HCT116 (cell line): ENCODE results near the gene SUSD6.
A peak's percentile ranks its signal among the peaks of the same experiment; 100 is the strongest.

ENCODE experiments used
- CBX3 ChIP-seq: IDR thresholded peaks from 2 replicates; pipeline ENCODE4 v1.6.1; 2012; ENCODE audit warnings: low read depth
- CEBPB ChIP-seq: IDR thresholded peaks from 2 replicates; pipeline ENCODE4 v1.6.1; 2012; ENCODE audit warnings: low read depth
- EZH2 ChIP-seq: fragments of 200-600 bp; sonication (generic); IDR thresholded peaks from 2 replicates; pipeline ENCODE4 v1.6.1; 2017; ENCODE audit warnings: antibody characterized with exemption, mixed run types
- EZH2phosphoT487 ChIP-seq: fragments of 200-600 bp; IDR thresholded peaks from 2 replicates; pipeline ENCODE4 v1.6.1; 2018; ENCODE audit warnings: antibody characterized with exemption, borderline replicate concordance
- MAX ChIP-seq: IDR thresholded peaks from 2 replicates; pipeline ENCODE4 v1.6.1; 2012
- POLR2A ChIP-seq: IDR thresholded peaks from 2 replicates; pipeline ENCODE4 v1.7.0; 2011; ENCODE audit warnings: borderline replicate concordance; ENCODE audit not compliant: insufficient read depth, insufficient read length; ENCODE audit errors: extremely low read depth
- RAD21 ChIP-seq: IDR thresholded peaks from 2 replicates; pipeline ENCODE4 v1.6.1; 2012; ENCODE audit warnings: low read depth, mild to moderate bottlenecking
- ZFX ChIP-seq: fragments of 450-650 bp; IDR thresholded peaks from 2 replicates; pipeline ENCODE4 v1.6.1; 2017
- ZNF274 ChIP-seq: fragments of 200-500 bp; sonication (Bioruptor generic); IDR thresholded peaks from 2 replicates; pipeline ENCODE4 v1.6.1; 2014; ENCODE audit warnings: mild to moderate bottlenecking, low read depth, low read length, inconsistent platforms
- TF ChIP-seq, protein P1 (sequence below), 3 experiments: fragments of 200-600 bp in 1 of 3; sonication (generic) in 1 of 3; IDR thresholded peaks in 2 of 3; conservative IDR thresholded peaks in 1 of 3; 2 replicates each; pipeline ENCODE4 v1.5.1; 2012 to 2017; ENCODE audit warnings: low read depth in 2 of 3, low read length in 2 of 3, antibody characterized with exemption in 1 of 3, borderline replicate concordance in 1 of 3, control low read depth in 1 of 3, mild to moderate bottlenecking in 1 of 3, mixed read lengths in 1 of 3, mixed run types in 1 of 3, moderate library complexity in 1 of 3; ENCODE audit not compliant: insufficient read depth in 1 of 3
- TF ChIP-seq, protein P2 (sequence below): IDR thresholded peaks from 2 replicates; pipeline ENCODE4 v1.6.1; 2012; ENCODE audit warnings: low read depth

- TF ChIP-seq, protein P1, sequence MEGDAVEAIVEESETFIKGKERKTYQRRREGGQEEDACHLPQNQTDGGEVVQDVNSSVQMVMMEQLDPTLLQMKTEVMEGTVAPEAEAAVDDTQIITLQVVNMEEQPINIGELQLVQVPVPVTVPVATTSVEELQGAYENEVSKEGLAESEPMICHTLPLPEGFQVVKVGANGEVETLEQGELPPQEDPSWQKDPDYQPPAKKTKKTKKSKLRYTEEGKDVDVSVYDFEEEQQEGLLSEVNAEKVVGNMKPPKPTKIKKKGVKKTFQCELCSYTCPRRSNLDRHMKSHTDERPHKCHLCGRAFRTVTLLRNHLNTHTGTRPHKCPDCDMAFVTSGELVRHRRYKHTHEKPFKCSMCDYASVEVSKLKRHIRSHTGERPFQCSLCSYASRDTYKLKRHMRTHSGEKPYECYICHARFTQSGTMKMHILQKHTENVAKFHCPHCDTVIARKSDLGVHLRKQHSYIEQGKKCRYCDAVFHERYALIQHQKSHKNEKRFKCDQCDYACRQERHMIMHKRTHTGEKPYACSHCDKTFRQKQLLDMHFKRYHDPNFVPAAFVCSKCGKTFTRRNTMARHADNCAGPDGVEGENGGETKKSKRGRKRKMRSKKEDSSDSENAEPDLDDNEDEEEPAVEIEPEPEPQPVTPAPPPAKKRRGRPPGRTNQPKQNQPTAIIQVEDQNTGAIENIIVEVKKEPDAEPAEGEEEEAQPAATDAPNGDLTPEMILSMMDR (IDR thresholded peaks at IDR 0.05 in 2 of 3, conservative IDR thresholded peaks at IDR 0.05 in 1 of 3; ENCODE audit: borderline replicate concordance in 1 of 3, insufficient read depth in 1 of 3, low read depth in 2 of 3, low read length in 2 of 3), result no peak
- TF ChIP-seq POLR2A (no peak), MAX (peak; percentile 42; the same call in 1 of the 2 replicates), CBX3 (peak; percentile 62; the same call in 1 of the 2 replicates), EZH2phosphoT487 (no peak), RAD21 (no peak), ZFX (no peak), ZNF274 (no peak), EZH2 (no peak), CEBPB (no peak)
- TF ChIP-seq, protein P2, sequence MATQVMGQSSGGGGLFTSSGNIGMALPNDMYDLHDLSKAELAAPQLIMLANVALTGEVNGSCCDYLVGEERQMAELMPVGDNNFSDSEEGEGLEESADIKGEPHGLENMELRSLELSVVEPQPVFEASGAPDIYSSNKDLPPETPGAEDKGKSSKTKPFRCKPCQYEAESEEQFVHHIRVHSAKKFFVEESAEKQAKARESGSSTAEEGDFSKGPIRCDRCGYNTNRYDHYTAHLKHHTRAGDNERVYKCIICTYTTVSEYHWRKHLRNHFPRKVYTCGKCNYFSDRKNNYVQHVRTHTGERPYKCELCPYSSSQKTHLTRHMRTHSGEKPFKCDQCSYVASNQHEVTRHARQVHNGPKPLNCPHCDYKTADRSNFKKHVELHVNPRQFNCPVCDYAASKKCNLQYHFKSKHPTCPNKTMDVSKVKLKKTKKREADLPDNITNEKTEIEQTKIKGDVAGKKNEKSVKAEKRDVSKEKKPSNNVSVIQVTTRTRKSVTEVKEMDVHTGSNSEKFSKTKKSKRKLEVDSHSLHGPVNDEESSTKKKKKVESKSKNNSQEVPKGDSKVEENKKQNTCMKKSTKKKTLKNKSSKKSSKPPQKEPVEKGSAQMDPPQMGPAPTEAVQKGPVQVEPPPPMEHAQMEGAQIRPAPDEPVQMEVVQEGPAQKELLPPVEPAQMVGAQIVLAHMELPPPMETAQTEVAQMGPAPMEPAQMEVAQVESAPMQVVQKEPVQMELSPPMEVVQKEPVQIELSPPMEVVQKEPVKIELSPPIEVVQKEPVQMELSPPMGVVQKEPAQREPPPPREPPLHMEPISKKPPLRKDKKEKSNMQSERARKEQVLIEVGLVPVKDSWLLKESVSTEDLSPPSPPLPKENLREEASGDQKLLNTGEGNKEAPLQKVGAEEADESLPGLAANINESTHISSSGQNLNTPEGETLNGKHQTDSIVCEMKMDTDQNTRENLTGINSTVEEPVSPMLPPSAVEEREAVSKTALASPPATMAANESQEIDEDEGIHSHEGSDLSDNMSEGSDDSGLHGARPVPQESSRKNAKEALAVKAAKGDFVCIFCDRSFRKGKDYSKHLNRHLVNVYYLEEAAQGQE, result no peak
These were observed 32.2 kb downstream of the SUSD6 start for GRCh38 chr14:69643430-69644200.
